NCI-H1930 (cell line): ENCODE data around the gene EPC2.
"Not testable (repeated sequence)": the region's sequence is repeated elsewhere in the genome, so short reads cannot be mapped to it uniquely, and the experiment has no call there.

Experiments used
- DNase-seq, 2 experiments: peaks; one replicate each; lab custom pipeline; 2025; lab: John Stamatoyannopoulos, UW

The EPC2 gene

DNA sequence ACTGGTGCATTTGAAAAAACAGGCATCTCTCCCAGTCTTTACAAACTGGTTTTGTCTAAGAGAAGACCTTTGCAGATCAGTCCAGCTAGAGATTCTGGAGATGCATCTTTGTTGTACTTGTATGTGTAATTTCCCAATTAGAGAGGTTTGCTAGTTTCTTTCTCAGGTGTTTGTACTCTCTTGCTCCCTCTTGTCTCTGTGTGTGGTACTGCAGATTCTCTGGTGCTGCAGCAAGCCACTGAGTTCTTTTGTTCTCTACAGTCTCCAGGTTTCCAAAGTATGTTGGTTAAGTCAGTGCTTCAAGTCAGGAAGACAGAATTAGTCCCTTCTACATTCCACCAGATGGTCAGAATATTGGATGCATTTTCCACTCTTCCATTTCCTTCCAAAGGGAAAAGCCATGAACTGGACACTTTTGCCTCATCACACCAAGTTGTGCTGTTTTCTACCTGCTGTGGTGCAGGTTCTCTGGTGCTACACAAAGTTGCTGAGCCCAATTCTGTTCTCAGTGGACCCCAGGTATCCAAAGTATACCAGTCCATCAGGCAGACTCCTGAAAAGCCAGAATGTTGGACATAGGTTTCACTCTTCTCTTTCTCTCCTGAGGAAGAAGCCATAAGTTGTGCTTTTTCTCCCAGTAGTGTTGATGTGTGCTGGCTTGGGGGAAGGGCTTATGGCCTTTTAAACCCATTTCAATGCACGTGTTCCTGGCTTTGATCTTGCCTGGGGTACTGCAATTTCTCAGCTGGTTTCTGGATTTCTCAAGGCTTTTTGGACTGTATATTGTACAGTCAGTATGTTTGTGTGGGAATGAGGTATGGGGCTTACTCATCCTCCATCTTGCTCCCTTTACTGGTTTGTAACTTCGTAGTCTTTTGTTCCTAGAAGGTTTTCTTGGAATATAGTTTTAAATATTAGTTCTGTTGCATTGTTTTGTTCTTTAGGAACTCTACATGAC is 29.8 kb downstream of the EPC2 start:
- no peak for DNase-seq

DNA sequence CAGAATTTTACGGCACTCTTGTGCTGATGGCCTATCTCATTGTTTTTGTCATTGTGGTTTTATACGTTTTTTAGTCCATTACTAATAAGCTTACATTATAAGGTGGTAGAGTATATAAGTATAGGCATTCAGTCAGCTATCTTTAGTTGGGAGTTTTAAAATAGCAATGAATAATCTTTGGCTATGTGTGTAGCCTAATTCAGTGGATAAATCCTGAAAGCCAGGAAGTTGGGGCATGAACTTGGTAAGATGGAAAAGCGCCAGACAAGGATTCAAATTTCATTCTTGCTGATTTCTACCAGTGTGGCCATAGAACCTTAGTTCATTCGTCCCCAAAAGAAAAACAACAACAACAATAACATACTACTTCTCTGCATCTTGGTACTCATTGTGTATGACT is 31.2 kb downstream of the EPC2 start:
- DNase-seq = no peak

DNA sequence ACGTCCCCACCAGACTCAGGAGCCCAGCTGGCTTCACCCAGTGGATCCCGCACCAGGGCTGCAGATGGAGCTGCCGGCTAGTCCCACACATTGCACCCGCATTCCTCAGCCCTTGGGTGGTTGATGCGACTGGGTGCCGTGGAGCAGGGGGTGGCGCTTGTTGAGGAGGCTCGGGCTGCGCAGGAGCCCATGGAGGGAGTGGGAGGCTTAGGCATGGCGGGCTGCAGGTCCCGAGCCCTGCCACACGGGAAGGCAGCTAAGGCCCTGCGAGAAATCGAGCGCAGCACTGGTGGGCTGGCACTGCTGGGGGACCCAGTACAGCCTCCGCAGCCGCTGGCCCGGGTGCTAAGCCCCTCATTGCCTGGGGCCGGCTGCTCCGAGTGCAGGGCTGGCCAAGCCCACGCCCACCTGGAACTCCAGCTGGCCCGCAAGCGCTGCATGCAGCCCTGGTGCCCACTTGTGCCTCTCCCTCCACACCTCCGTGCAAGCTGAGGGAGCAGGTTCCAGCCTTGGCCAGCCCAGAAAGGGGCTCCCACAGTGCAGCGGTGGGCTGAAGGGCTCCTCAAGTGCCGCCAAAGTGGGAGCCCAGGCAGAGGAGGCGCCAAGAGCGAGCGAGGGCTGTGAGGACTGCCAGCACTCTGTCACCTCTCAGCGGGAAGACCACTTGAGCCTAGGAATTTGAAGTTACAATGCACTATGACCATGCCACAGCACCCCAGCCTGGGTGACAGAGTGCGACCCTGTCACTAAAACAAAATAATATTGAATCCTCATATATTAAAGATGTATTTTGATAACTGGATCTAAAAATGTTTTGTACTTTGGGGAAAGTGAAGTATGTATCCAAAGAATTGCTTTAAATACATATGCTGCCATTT is 34.0 kb downstream of the EPC2 start:
- DNase-seq = not testable (repeated sequence)

DNA sequence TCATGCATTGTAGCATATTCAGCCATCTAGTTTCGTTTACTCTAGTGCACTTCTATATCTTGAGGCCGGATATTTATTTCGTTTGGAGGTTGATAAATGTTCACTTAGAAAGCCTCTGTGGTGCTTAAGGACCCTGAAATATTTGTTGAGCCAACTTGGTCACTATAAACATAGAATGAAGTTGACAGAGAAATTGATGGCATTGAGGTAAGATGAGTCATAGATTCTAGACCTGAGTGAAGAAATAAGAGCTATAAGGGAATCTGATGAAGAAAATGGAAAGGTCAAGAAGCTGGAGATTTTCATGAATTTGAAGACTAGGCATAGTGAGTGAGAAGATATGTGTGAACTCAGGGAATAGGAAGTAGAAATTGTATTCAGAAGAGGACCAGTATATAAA is 35.9 kb downstream of the EPC2 start:
- no peak for DNase-seq

DNA sequence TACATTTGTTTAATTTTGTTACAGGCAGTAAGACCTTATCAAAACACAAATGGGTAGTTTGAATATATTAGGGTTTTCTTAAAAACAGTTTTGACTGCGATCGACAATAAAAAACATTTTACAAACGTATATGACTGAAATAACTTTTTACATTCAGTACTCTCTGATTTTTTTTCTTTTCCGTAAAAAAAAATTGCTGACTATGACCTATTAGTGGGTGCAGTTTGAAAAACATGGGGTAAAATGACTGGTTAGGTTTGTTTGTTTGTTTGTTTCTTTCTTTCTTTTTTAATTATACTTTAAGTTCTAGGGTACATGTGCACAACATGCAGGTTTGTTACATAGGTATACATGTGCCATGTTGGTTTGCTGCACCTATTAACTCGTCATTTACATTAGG is 36.9 kb downstream of the EPC2 start:
- no peak for DNase-seq

DNA sequence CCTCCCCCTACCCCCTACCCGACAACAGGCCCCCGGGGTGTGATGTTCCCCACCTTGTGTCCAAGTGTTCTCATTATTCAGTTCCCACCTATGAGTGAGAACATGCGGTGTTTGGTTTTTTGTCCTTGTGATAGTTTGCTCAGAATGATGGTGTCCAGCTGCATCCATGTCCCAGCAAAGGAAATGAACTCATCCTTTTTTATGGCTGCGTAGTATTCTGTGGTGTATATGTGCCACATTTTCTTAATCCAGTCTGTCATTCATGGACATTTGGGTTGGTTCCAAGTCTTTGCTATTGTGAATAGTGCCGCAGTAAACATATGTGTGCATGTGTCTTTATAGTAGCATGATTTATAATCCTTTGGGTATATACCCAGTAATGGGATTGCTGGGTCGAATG is 37.3 kb downstream of the EPC2 start:
- not testable (repeated sequence) for DNase-seq

DNA sequence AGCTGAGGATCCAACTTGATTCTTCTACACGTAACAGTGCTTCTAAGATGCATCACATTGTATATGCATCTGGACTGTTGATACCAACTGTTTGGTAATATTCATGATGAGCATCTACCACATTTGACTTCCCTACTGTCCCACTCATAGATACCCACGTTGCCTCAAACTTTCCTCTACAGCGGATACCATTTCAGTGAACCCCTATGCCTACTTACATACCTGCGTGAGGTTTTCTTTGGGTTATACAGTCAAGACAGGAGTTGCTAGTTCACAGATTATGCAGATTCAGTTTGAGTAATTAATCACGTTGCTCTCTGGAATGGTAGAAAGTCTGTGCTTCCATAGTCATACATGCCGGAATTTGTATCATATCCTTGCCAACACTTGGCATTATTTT is 40.0 kb downstream of the EPC2 start:
- no peak for DNase-seq

DNA sequence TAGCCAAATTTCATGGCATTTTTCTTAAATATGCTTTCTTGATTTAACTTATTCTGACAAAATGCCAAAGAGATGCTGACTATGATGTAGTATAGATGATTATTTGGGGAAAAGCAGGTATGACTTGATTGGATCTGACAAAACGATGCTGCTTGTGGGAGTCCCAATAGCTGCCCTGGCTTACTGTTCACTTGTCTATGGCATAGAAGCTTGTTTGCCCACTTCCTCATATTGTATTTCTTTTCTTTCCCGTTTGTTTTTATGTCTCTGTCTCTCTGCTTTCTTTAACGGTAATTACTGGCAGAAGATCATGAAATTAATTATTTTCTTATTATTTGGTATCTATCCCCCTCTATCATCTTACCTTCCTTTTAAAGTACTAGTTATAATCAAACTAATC is 43.0 kb downstream of the EPC2 start:
- DNase-seq = no peak

DNA sequence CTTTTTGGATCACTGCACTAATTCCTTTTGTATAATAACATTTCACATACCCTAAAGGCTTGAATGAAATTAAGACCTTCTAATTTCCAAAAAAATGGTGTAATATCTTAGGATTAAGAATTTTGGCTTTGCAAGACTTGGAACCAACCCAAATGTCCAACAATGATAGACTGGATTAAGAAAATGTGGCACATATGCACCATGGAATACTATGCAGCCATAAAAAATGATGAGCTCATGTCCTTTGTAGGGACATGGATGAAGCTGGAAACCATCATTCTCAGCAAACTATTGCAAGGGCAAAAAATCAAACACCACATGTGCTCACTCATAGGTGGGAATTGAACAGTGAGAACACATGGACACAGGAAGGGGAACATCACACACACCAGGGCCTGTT is 43.5 kb downstream of the EPC2 start:
- not testable (repeated sequence) for DNase-seq

DNA sequence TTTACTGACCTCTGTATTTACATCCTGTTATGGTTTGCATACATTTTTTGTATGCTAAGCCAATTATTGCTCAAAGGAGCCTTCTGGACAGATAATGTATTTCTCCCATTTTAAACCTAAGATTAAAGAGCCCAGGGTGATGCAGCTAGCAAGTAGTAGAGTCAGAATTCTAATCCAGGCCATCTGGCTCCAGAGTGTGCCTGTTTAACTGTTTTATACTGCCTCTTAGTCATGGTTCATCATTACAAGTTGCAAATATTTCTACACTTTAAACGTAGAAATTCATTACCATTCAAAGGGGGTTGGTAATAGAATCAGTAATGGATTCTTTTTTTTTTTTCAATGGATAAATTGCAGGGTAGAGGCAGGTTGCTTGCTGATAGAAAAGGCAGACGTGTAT is 52.4 kb downstream of the EPC2 start:
- no peak for DNase-seq

DNA sequence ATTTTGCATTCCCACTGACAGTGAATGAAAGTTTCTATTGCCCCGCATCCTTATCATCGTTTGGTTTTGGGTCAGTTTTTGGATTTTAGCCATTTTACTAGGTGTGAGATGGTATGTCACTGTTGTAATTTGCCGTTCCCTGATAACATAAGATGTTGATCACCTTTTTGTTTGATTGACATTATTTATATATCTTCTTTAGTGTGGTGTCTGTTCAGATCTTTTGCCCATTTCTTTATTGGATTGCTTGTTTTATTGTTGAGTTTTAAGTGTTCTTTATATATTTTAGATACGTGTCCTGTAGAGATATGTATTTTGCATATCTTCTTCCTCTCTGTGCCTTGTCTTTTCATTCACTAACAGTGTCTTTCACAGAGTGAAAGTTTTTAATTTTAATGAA is 55.3 kb downstream of the EPC2 start:
- DNase-seq = no peak

DNA sequence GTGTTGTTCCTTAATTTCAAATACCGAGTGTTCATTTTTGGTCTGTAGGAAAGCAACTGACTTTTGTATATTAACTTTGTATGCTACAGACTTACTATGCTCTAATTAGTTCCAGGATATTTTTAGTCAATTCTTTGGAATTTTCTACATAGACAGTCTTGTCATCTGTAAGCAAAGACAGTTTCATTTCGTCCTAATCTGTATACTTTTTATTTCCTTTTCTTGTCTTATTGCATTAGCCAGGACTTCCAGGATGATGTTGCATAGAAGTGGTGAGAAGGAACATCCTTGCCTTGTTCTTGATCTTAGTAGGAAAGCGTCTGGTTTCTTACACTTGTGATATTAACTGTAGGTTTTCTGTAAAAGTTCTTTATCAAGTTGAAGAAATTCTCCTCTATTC is 56.5 kb downstream of the EPC2 start:
- DNase-seq = no peak

DNA sequence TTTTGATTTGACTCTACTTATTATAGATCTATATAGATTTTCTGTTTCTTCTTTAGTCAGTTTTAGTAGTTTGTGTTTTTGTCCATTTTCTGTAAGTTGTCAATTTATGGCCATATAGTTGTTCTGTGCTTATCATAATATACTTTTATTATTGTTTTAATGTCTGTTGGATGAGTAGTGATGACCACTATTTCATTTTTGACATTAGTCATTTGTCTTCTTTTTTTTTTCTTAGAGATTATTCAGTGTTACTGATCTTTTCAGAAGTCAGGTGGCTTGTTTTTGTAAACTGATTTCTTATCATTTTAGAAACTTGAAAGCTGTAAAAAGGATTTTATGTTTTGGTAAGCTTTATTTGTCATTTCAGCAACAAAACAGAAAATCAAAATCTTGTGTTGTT is 57.3 kb downstream of the EPC2 start:
- no peak for DNase-seq

DNA sequence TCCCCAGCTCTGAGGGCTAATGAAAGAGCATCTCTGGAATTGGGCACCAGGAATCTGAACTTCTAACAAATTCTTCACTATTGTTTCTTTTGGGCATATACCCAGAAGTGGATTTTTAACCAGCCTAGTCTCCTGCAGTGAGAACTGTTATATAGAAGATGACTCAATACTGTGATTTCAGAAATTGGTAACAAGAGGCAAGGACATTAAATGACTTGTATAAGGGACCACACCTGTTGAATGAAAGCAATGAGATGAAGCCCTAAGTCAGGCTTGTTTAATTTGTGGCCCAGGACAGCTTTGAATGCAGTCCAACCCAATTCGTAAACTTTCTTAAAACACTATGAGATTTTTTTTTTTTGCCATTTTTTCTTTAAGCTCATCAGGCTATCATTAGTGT is 57.9 kb downstream of the EPC2 start:
- DNase-seq = no peak

DNA sequence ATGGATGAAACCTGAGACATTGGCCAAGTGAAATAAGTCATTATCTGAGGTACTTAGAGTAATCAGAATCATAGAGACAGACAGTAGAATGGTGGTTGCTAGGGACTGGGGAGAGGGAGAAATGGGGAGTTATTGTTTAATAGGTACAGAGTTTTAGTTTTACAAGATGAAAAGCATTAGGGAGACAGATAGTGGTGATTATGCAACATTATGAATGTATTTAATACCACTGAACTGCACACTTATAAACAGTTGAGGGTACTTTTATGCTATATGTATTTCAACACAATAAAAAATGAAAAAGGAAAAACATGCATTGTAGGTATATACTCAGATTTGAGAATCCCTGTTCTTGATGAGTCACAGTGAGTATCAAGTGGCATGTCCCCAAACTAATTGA is 59.7 kb downstream of the EPC2 start:
- no peak for DNase-seq

DNA sequence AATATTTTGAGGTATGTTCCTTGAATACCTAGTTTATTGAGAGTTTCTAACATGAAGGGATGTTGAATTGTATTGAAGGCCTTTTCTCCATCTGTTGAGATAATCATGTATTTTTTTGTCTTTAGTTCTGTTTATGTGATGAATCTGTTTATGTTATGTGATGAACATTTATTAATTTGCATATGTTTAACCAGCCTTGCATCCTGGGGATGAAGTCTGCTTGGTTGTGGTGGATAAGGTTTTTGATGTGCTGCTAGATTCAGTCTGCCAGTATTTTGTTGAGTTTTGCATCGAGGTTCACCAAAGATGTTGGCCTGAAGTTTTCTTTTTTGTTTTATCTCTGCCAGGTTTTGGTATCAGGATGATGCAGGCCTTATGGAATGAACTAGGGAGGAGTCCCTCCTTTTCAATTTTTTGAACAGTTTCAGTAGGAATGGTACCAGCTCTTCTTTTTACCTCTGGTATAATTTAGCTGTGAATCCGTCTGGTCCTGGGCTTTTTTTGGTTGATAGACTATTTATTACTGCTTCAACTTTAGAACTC is 71.9 kb downstream of the EPC2 start:
- no peak for DNase-seq

DNA sequence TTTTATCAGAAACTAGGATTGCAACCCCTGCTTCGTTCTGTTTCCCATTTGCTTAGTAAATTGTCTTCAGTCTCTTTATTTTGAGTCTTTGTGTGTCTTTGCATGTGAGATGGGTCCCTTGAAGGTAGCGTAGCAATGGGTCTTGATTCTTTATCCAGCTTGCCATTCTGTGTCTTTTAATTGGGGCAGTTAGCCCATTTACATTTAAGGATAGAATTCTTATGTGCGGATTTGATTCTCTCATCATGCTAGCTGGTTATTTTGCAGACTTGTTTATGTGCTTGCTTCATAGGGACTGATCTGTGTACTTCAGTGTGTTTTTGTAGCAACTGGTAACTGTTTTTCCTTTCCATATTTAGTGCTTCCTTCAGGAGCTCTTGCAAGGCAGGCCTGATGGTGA is 73.5 kb downstream of the EPC2 start:
- DNase-seq = no peak

DNA sequence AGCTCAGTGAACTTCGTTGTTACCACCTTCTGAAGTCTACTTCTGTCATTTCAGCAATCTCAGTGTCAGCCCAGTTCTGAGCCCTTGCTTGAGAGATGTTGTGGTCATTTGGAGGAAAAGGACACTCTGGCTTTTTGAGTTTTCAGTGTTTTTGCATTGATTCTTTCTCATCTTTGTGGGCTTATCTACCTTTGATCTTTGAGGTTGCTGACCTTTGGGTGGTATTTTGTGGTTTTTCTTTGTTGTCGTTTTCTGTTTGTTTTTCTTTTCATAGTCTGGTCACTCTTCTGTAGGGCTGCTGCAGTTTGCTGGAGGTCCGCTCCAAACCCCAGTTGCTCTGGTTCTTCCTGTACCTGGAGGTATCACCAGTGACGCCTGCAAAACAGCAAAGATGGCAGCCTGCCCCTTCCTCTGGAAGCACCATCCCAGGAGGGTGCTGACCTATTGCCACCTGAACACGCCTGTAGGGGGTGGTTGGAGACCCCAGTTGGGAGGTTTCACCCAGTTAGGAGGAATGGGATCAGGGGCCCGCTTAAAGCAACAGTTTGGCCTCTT is 74.7 kb downstream of the EPC2 start:
- no peak for DNase-seq

DNA sequence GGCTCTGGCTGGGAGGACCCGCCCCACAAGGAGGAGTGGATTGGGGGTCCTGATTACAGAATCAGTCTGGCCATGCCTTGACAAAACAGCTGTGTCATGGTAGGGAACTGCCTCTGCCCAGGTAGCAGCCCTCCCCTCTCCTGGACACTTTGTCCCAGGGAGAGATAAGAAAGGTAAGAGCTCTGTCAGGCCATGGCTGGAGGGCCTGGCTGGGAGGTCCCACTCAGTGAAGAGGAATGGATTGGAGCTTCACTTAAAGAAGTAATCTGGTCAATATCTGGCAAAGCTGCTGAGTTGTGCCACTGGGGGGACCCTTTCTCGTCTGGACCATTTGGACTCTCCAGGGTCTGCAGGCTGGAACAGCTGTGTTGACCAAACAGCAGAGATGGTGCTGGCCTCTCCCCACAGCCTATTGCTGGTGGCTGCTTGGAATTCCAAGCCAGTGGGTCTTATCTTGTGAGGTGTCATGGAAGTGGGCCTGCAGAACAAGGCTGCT is 75.4 kb downstream of the EPC2 start:
- DNase-seq = no peak

DNA sequence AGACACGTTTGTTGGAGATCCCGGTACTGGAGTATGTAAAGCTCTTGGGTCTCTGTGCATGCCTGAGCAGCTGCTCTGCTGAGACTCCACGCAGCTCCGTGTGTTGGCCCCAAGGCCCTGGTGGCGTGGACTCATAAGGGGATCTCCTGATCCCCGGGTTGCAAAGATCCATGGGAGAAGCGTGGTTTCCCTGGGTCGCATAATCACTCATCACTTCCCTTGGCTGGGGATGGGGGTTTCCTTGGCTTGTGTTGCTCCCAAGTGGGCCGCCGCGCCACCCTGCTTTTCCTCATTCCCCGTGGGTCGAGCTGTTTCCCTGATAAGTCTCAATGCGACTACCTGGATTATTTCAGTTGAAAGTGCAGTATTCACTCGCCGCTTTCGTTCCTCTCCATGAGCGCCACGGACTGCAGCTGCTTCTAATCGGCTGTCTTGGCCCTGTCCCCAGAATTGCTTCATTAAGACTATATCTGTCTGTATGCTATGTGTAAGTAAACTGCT is 76.0 kb downstream of the EPC2 start:
- no peak for DNase-seq

DNA sequence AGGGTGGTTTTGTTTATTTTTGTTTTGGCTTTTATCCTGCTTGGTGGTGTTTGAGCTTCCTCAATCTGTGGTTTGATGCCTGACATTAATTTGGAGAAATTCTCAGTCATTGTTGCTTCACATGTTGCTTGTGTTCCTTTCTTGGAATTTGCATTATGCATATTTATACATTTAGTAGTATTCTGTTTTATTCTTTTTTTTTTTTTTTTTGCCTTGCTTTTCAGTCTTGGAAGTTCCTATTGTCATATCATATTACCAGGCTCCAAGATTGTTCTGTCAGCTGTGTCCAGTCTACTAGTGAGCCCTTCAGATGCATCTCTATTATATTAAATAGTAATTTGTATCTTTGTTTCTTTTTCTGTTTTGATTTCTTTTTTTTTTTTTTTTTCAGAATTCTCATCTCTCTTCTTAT is 77.0 kb downstream of the EPC2 start:
- DNase-seq = no peak
